ENCODE measurements around the gene COLEC11. TPM values are rescaled to one million over a fixed set of nuclear protein-coding genes. Genes with fewer than 3 reads are reported as not detected.

The COLEC11 gene
- total RNA-seq, 2 experiments from 2014 or later: 1.7 TPM; not detected in 1

DNA sequence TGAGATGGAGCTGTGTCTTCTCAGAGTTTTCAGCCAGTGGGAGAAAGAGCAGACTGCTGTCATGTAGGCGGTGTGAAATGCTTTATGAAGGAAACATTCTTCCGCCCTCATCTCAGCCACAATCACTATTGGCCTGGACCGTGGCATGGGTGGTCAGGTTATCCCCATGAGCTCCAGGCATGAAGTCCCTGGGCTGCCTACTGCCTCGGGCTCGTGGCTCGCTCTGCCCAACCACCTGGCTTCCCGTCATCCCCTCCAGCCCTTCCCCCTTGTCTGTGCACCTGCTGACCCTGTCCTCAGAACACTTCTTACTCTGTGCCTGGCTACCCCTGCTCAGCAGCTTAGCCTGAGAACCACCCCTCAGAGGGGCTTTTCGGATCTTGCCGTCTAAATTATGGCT, 15.5 kb downstream of the COLEC11 start:
- BruUV-seq (replicated peaks): no TSS peak
- ChIA-PET CTCF (ENCODE audit: unreplicated experiment) (interaction anchor here (0.6 to 1.8 kb wide), 4 partner anchors 11 to 148 kb away, joined by 3 to 9 read pairs (median 4); no protein-coding TSS in a partner anchor), POLR2A (interaction anchor here (0.5 to 2.4 kb wide), 15 partner anchors 9 to 413 kb away, joined by 3 to 23 read pairs (median 4); partner anchors contain the start of genes ADI1, RNASEH1 and RPS7)

DNA sequence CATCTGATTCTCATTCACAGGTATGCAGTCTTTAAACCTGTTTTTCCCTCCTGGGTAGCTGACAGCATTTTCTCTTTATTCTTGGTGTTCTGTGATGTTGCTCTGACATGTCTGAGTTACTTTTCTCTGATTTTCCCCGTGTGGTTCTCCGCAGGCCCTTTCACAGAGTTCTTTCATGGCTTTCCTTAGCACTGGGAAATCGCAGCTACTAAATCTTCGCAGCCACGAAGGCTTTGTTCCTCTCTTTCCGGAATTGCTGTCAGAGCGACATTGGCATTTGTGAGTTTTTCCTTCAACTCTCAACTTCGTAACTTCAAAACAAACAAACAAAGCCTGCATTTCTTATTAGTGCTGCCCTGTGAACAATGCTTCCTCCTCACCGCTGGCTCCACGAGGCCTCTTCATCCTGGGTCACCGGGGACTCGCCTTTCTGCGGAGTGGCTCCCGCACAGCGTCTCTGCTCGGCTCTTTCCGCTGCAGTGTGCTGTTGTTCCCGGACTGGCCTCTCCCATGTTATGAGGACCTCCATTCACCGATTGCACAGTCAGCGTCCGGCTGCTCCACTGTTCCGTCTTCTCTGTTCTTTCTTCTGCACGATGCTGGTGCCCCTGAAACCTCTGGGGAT, 16.1 kb downstream of the COLEC11 start:
- POLR2A ChIA-PET: interaction anchor here (0.5 to 2.2 kb wide), 8 partner anchors 10 to 413 kb away, joined by 3 to 19 read pairs (median 4); partner anchors contain the start of gene ADI1
- intact Hi-C loops (cut with micrococcal nuclease; ENCODE audit: unreplicated experiment): loop anchor here (2.0 kb wide), 1 partner anchor 40 kb away; no protein-coding TSS in a partner anchor

More for the DNA sequence above, 15.5 kb downstream of the COLEC11 start:
- intact Hi-C loops (cut with micrococcal nuclease; ENCODE audit: unreplicated experiment): loop anchor here (2.0 kb wide), 1 partner anchor 40 kb away; no protein-coding TSS in a partner anchor
- Histone ChIP-seq H3K4me1 (ENCODE audit: insufficient read depth, low read length, poor library complexity, severe bottlenecking) (peaks cover 46% of the 10 kb centered on the region), H3K4me3 (ENCODE audit: low read depth, low read length, poor library complexity, severe bottlenecking) (peak overlapping the region; percentile 40), H3K4me2 (ENCODE audit: low read length) (peak overlapping the region; percentile 84), H3K9me3 (ENCODE audit: low read length) (peaks cover 9% of the 10 kb centered on the region; the same call in 1 of the 2 replicates), H3K79me2 (ENCODE audit: insufficient read depth, low read depth, low read length) (no peaks in the 10 kb centered on the region), H3K9me2 (ENCODE audit: insufficient read depth, low read length) (no peaks in the 10 kb centered on the region), H3K36me3 (ENCODE audit: insufficient read depth, low read length) (no peaks in the 10 kb centered on the region), H2AFZ (ENCODE audit: low read length) (peak overlapping the region; percentile 76), H4K20me1 (ENCODE audit: insufficient read depth, low read length) (no peaks in the 10 kb centered on the region), H3K27ac (ENCODE audit: low read depth, low read length, poor library complexity, severe bottlenecking) (peak overlapping the region; percentile 82)
- DNase-seq (ENCODE audit: low spot score): peak; percentile 19
- no peak for TF ChIP-seq EZH2phosphoT487 (IDR thresholded peaks at IDR 0.05; ENCODE audit: borderline replicate concordance, low read depth, low read length)
- TF ChIP-seq, protein P1, sequence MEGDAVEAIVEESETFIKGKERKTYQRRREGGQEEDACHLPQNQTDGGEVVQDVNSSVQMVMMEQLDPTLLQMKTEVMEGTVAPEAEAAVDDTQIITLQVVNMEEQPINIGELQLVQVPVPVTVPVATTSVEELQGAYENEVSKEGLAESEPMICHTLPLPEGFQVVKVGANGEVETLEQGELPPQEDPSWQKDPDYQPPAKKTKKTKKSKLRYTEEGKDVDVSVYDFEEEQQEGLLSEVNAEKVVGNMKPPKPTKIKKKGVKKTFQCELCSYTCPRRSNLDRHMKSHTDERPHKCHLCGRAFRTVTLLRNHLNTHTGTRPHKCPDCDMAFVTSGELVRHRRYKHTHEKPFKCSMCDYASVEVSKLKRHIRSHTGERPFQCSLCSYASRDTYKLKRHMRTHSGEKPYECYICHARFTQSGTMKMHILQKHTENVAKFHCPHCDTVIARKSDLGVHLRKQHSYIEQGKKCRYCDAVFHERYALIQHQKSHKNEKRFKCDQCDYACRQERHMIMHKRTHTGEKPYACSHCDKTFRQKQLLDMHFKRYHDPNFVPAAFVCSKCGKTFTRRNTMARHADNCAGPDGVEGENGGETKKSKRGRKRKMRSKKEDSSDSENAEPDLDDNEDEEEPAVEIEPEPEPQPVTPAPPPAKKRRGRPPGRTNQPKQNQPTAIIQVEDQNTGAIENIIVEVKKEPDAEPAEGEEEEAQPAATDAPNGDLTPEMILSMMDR (conservative IDR thresholded peaks at IDR 0.05; ENCODE audit: low read length): no peak

More for the DNA sequence above, 16.1 kb downstream of the COLEC11 start:
- no peak for DNase-seq (ENCODE audit: low spot score)
- Histone ChIP-seq H3K27ac (ENCODE audit: low read depth, low read length, poor library complexity, severe bottlenecking) (peak overlapping the region; percentile 82), H3K9me3 (ENCODE audit: low read length) (0 out of 2 replicates have a peak, but pooled peaks cover 3% of the 10 kb centered on the region), H3K36me3 (ENCODE audit: insufficient read depth, low read length) (no peaks in the 10 kb centered on the region), H3K4me1 (ENCODE audit: insufficient read depth, low read length, poor library complexity, severe bottlenecking) (peaks cover 40% of the 10 kb centered on the region), H4K20me1 (ENCODE audit: insufficient read depth, low read length) (no peaks in the 10 kb centered on the region), H3K4me2 (ENCODE audit: low read length) (peak overlapping the region; percentile 84), H3K4me3 (ENCODE audit: low read depth, low read length, poor library complexity, severe bottlenecking) (no peak overlapping the region), H3K9me2 (ENCODE audit: insufficient read depth, low read length) (no peaks in the 10 kb centered on the region), H2AFZ (ENCODE audit: low read length) (peak overlapping the region; percentile 76; the same call in 1 of the 2 replicates), H3K79me2 (ENCODE audit: insufficient read depth, low read depth, low read length) (no peaks in the 10 kb centered on the region)
- no TSS peak for BruUV-seq (replicated peaks)
- no peak for TF ChIP-seq EZH2phosphoT487 (IDR thresholded peaks at IDR 0.05; ENCODE audit: borderline replicate concordance, low read depth, low read length)
- TF ChIP-seq, protein P1 (conservative IDR thresholded peaks at IDR 0.05; ENCODE audit: low read length): no peak
- CTCF ChIA-PET (ENCODE audit: unreplicated experiment): interaction anchor here (0.8 to 1.4 kb wide), 2 partner anchors 11 to 91 kb away, joined by 3 to 4 read pairs; no protein-coding TSS in a partner anchor

Measured in OCI-LY7 (cell line).